Mononuclear cell (primary cell): ENCODE results near the gene CYP3A5. TPM values are rescaled to one million over a fixed set of nuclear protein-coding genes. Genes with fewer than 3 reads are reported as not detected.

Experiments used
- H3K27me3 ChIP-seq: 2 replicates; pipeline ENCODE4 v1.6.0; 2011; ENCODE audit warnings: low read length, control low read depth; ENCODE audit not compliant: insufficient read depth
- H3K4me1 ChIP-seq: 2 replicates; pipeline ENCODE4 v1.5.1; 2011; ENCODE audit warnings: mild to moderate bottlenecking, low read length, control low read depth; ENCODE audit not compliant: insufficient read depth
- H3K4me3 ChIP-seq: 2 replicates; pipeline ENCODE4 v1.5.1; 2011; ENCODE audit warnings: mild to moderate bottlenecking, low read length, moderate library complexity
- H3K9me3 ChIP-seq: 2 replicates; pipeline ENCODE4 v1.5.1; 2011; ENCODE audit warnings: low read depth, mild to moderate bottlenecking, control low read depth, low read length
- total RNA-seq: library from RNA; depleted of rRNA; stranded (reverse); fragments of >200 nt; gene quantifications from one replicate; pipeline ENCODE4 v1.2.3, GENCODE V29; 2012

The CYP3A5 gene
- total RNA-seq, 1 donor: 0.10 TPM

GRCh38 chr7:99631295-99632109 is 48.3 kb downstream of the CYP3A5 start:
- Histone ChIP-seq H3K4me1 (peaks cover 12% of the 10 kb centered on the region), H3K27me3 (no peaks in the 10 kb centered on the region), H3K9me3 (no peaks in the 10 kb centered on the region), H3K4me3 (no peak overlapping the region)

- peaks cover 20% of the 10 kb centered on the region for H3K4me1 ChIP-seq
- no peaks in the 10 kb centered on the region for H3K9me3 ChIP-seq
- no peak overlapping the region for H3K4me3 ChIP-seq
- H3K27me3 ChIP-seq: no peaks in the 10 kb centered on the region
Observed at GRCh38 chr7:99629643-99630042, 50.2 kb downstream of the CYP3A5 start.

- no peaks in the 10 kb centered on the region for H3K9me3 ChIP-seq
- H3K27me3 ChIP-seq: no peaks in the 10 kb centered on the region
- peaks cover 27% of the 10 kb centered on the region for H3K4me1 ChIP-seq
- H3K4me3 ChIP-seq: no peak overlapping the region
Observed at GRCh38 chr7:99628471-99629465, 51.0 kb downstream of the CYP3A5 start.

GRCh38 chr7:99627513-99627912 is 52.3 kb downstream of the CYP3A5 start:
- Histone ChIP-seq H3K27me3 (no peaks in the 10 kb centered on the region), H3K4me1 (peaks cover 36% of the 10 kb centered on the region), H3K9me3 (no peaks in the 10 kb centered on the region), H3K4me3 (no peak overlapping the region)

GRCh38 chr7:99626661-99627060 is 53.1 kb downstream of the CYP3A5 start:
- H3K4me1 ChIP-seq: peaks cover 32% of the 10 kb centered on the region
- no peaks in the 10 kb centered on the region for H3K9me3 ChIP-seq
- H3K4me3 ChIP-seq: no peak overlapping the region
- H3K27me3 ChIP-seq: no peaks in the 10 kb centered on the region

- no peak overlapping the region for H3K4me3 ChIP-seq
- H3K9me3 ChIP-seq: no peaks in the 10 kb centered on the region
- H3K27me3 ChIP-seq: no peaks in the 10 kb centered on the region
- peaks cover 27% of the 10 kb centered on the region for H3K4me1 ChIP-seq
Observed at GRCh38 chr7:99625961-99626360, 53.8 kb downstream of the CYP3A5 start.

GRCh38 chr7:99625321-99625720 is 54.5 kb downstream of the CYP3A5 start:
- Histone ChIP-seq H3K4me3 (no peak overlapping the region), H3K4me1 (peaks cover 25% of the 10 kb centered on the region), H3K27me3 (no peaks in the 10 kb centered on the region), H3K9me3 (no peaks in the 10 kb centered on the region)

- no peaks in the 10 kb centered on the region for H3K9me3 ChIP-seq
- peaks cover 25% of the 10 kb centered on the region for H3K4me1 ChIP-seq
- no peaks in the 10 kb centered on the region for H3K27me3 ChIP-seq
- H3K4me3 ChIP-seq: no peak overlapping the region
Observed at GRCh38 chr7:99624484-99624883, 55.3 kb downstream of the CYP3A5 start.

- Histone ChIP-seq H3K9me3 (no peaks in the 10 kb centered on the region), H3K4me3 (no peak overlapping the region), H3K27me3 (no peaks in the 10 kb centered on the region), H3K4me1 (peaks cover 25% of the 10 kb centered on the region)
Observed at GRCh38 chr7:99623702-99624447, 55.9 kb downstream of the CYP3A5 start.

- Histone ChIP-seq H3K9me3 (no peaks in the 10 kb centered on the region), H3K27me3 (no peaks in the 10 kb centered on the region), H3K4me1 (peaks cover 29% of the 10 kb centered on the region), H3K4me3 (no peak overlapping the region)
Observed at GRCh38 chr7:99623091-99623693, 56.6 kb downstream of the CYP3A5 start.

GRCh38 chr7:99622596-99622995 is 57.2 kb downstream of the CYP3A5 start:
- Histone ChIP-seq H3K9me3 (no peaks in the 10 kb centered on the region), H3K4me1 (peaks cover 34% of the 10 kb centered on the region)

GRCh38 chr7:99621271-99621670 is 58.5 kb downstream of the CYP3A5 start:
- Histone ChIP-seq H3K27me3 (no peaks in the 10 kb centered on the region), H3K4me3 (no peak overlapping the region), H3K9me3 (no peaks in the 10 kb centered on the region), H3K4me1 (peaks cover 42% of the 10 kb centered on the region)

More at GRCh38 chr7:99622596-99622995, 57.2 kb downstream of the CYP3A5 start:
- H3K27me3 ChIP-seq: no peaks in the 10 kb centered on the region
- no peak overlapping the region for H3K4me3 ChIP-seq

- Histone ChIP-seq H3K4me3 (no peak overlapping the region), H3K9me3 (no peaks in the 10 kb centered on the region), H3K27me3 (peaks cover 5% of the 10 kb centered on the region), H3K4me1 (peaks cover 39% of the 10 kb centered on the region)
Observed at GRCh38 chr7:99619571-99620130, 60.1 kb downstream of the CYP3A5 start.

- H3K27me3 ChIP-seq: peaks cover 6% of the 10 kb centered on the region
- H3K9me3 ChIP-seq: no peaks in the 10 kb centered on the region
- H3K4me1 ChIP-seq: peaks cover 31% of the 10 kb centered on the region
- no peak overlapping the region for H3K4me3 ChIP-seq
Observed at GRCh38 chr7:99618726-99619125, 61.1 kb downstream of the CYP3A5 start.
